ENCODE data around the gene HSD3B7. TPM values are rescaled to one million over a fixed set of nuclear protein-coding genes. Genes with fewer than 3 reads are reported as not detected.

The HSD3B7 gene
- total RNA-seq, 1 donor, result 45.6 TPM

GRCh38 chr16:30950516-30951065, 34.4 kb upstream of the HSD3B7 start:
- no peaks in the 10 kb centered on the region for H3K36me3 ChIP-seq (ENCODE audit: insufficient read depth, low read length)
- peaks cover 8% of the 10 kb centered on the region for H3K79me2 ChIP-seq (ENCODE audit: insufficient read depth, low read length)
- H2AFZ ChIP-seq (ENCODE audit: low read length), result no peak overlapping the region
- H3K4me1 ChIP-seq (ENCODE audit: insufficient read depth, low read length), result peaks cover 23% of the 10 kb centered on the region
- no peak overlapping the region for H3K27ac ChIP-seq (ENCODE audit: low read depth, low read length)
- no peak for TF ChIP-seq CTCF (IDR thresholded peaks at IDR 0.05; ENCODE audit: extremely low read depth, low read depth, low read length)
- H4K20me1 ChIP-seq (ENCODE audit: insufficient read depth, low read length), result peaks cover 19% of the 10 kb centered on the region
- no peaks in the 10 kb centered on the region for H3K9me3 ChIP-seq (ENCODE audit: low read depth, low read length)
- peak overlapping the region; percentile 92 for H3K4me2 ChIP-seq (ENCODE audit: insufficient read depth, low read length)
- peak overlapping the region; percentile 86 for H3K4me3 ChIP-seq (ENCODE audit: insufficient read depth, low read length)
- H3K27me3 ChIP-seq (ENCODE audit: insufficient read depth, low read length), result no peaks in the 10 kb centered on the region
- DNase-seq (ENCODE audit: insufficient read length, low spot score, missing footprints), result peak; percentile 21

- H3K27ac ChIP-seq (ENCODE audit: low read depth, low read length), result no peak overlapping the region
- TF ChIP-seq CTCF (IDR thresholded peaks at IDR 0.05; ENCODE audit: extremely low read depth, low read depth, low read length), result no peak
Observed at GRCh38 chr16:30951193-30951592, 33.8 kb upstream of the HSD3B7 start.

GRCh38 chr16:30951750-30952149, 33.3 kb upstream of the HSD3B7 start:
- no peak for TF ChIP-seq CTCF (IDR thresholded peaks at IDR 0.05; ENCODE audit: extremely low read depth, low read depth, low read length)
- Histone ChIP-seq H3K27ac (ENCODE audit: low read depth, low read length) (no peak overlapping the region), H3K27me3 (ENCODE audit: insufficient read depth, low read length) (no peaks in the 10 kb centered on the region), H3K36me3 (ENCODE audit: insufficient read depth, low read length) (no peaks in the 10 kb centered on the region), H4K20me1 (ENCODE audit: insufficient read depth, low read length) (peaks cover 19% of the 10 kb centered on the region), H2AFZ (ENCODE audit: low read length) (no peak overlapping the region), H3K4me3 (ENCODE audit: insufficient read depth, low read length) (no peak overlapping the region), H3K9me3 (ENCODE audit: low read depth, low read length) (no peaks in the 10 kb centered on the region), H3K4me2 (ENCODE audit: insufficient read depth, low read length) (no peak overlapping the region), H3K79me2 (ENCODE audit: insufficient read depth, low read length) (peaks cover 8% of the 10 kb centered on the region), H3K4me1 (ENCODE audit: insufficient read depth, low read length) (peaks cover 24% of the 10 kb centered on the region)
- DNase-seq (ENCODE audit: insufficient read length, low spot score, missing footprints), result no peak

More at GRCh38 chr16:30951193-30951592, 33.8 kb upstream of the HSD3B7 start:
- H3K27me3 ChIP-seq (ENCODE audit: insufficient read depth, low read length), result no peaks in the 10 kb centered on the region
- peaks cover 23% of the 10 kb centered on the region for H3K4me1 ChIP-seq (ENCODE audit: insufficient read depth, low read length)
- peaks cover 8% of the 10 kb centered on the region for H3K79me2 ChIP-seq (ENCODE audit: insufficient read depth, low read length)
- DNase-seq (ENCODE audit: insufficient read length, low spot score, missing footprints), result peak; percentile 15
- no peak overlapping the region for H3K4me3 ChIP-seq (ENCODE audit: insufficient read depth, low read length)
- H3K36me3 ChIP-seq (ENCODE audit: insufficient read depth, low read length), result no peaks in the 10 kb centered on the region
- peaks cover 19% of the 10 kb centered on the region for H4K20me1 ChIP-seq (ENCODE audit: insufficient read depth, low read length)
- H3K9me3 ChIP-seq (ENCODE audit: low read depth, low read length), result no peaks in the 10 kb centered on the region
- H2AFZ ChIP-seq (ENCODE audit: low read length), result no peak overlapping the region
- no peak overlapping the region for H3K4me2 ChIP-seq (ENCODE audit: insufficient read depth, low read length)

- H3K36me3 ChIP-seq (ENCODE audit: insufficient read depth, low read length), result no peaks in the 10 kb centered on the region
- peaks cover 8% of the 10 kb centered on the region for H3K79me2 ChIP-seq (ENCODE audit: insufficient read depth, low read length)
- no peaks in the 10 kb centered on the region for H3K9me3 ChIP-seq (ENCODE audit: low read depth, low read length)
- no peak overlapping the region for H2AFZ ChIP-seq (ENCODE audit: low read length)
- no peak for DNase-seq (ENCODE audit: insufficient read length, low spot score, missing footprints)
- no peak for TF ChIP-seq CTCF (IDR thresholded peaks at IDR 0.05; ENCODE audit: extremely low read depth, low read depth, low read length)
- peaks cover 19% of the 10 kb centered on the region for H4K20me1 ChIP-seq (ENCODE audit: insufficient read depth, low read length)
- H3K4me2 ChIP-seq (ENCODE audit: insufficient read depth, low read length), result no peak overlapping the region
- H3K4me1 ChIP-seq (ENCODE audit: insufficient read depth, low read length), result peaks cover 28% of the 10 kb centered on the region
- no peaks in the 10 kb centered on the region for H3K27me3 ChIP-seq (ENCODE audit: insufficient read depth, low read length)
- H3K27ac ChIP-seq (ENCODE audit: low read depth, low read length), result no peak overlapping the region
- H3K4me3 ChIP-seq (ENCODE audit: insufficient read depth, low read length), result no peak overlapping the region
Observed at GRCh38 chr16:30953111-30953510, 31.9 kb upstream of the HSD3B7 start.
